Loucy (cell line): Measurements from ENCODE around the gene AKT1S1.

Experiments
- H2AFZ ChIP-seq: fragments of 200-600 bp; sonication (generic); 2 replicates; pipeline ENCODE4 v1.6.0; 2016; ENCODE audit warnings: antibody characterized with exemption, mild to moderate bottlenecking, low read length, moderate library complexity
- H3F3A ChIP-seq: fragments of 200-600 bp; 2 replicates; pipeline ENCODE4 v1.6.0; 2016; ENCODE audit warnings: antibody characterized with exemption, low read depth, mild to moderate bottlenecking
- H3K27me3 ChIP-seq: fragments of 200-600 bp; sonication (generic); 2 replicates; pipeline ENCODE4 v1.6.1; 2014; ENCODE audit warnings: low read length, mild to moderate bottlenecking; ENCODE audit not compliant: insufficient read depth, poor library complexity, severe bottlenecking
- H3K36me3 ChIP-seq: fragments of 200-600 bp; sonication (generic); 2 replicates; pipeline ENCODE4 v1.6.1; 2016; ENCODE audit warnings: low read length; ENCODE audit not compliant: insufficient read depth
- H3K4me1 ChIP-seq: fragments of 200-600 bp; sonication (generic); 2 replicates; pipeline ENCODE4 v1.5.1; 2014; ENCODE audit warnings: low read length, mild to moderate bottlenecking; ENCODE audit not compliant: insufficient read depth, poor library complexity, severe bottlenecking
- H3K4me2 ChIP-seq: fragments of 200-600 bp; sonication (generic); 2 replicates; pipeline ENCODE4 v1.6.0; 2014; ENCODE audit warnings: antibody characterized with exemption, low read length, low read depth, mild to moderate bottlenecking; ENCODE audit not compliant: poor library complexity, severe bottlenecking
- H3K4me3 ChIP-seq: fragments of 200-600 bp; sonication (generic); 2 replicates; pipeline ENCODE4 v1.5.1; 2014; ENCODE audit warnings: low read length, mild to moderate bottlenecking, mixed read lengths; ENCODE audit not compliant: poor library complexity, severe bottlenecking
- H3K79me2 ChIP-seq: fragments of 200-600 bp; sonication (generic); 2 replicates; pipeline ENCODE4 v1.6.1; 2014; ENCODE audit warnings: low read length; ENCODE audit not compliant: insufficient read depth
- H3K9ac ChIP-seq: fragments of 200-600 bp; sonication (generic); 2 replicates; pipeline ENCODE4 v1.6.0; 2014; ENCODE audit warnings: mild to moderate bottlenecking, low read depth, low read length, moderate library complexity; ENCODE audit not compliant: poor library complexity, severe bottlenecking
- H3K9me2 ChIP-seq: fragments of 200-600 bp; sonication (generic); replicated peaks from 2 replicates; pipeline ENCODE4 v1.6.1; 2016; ENCODE audit warnings: low read depth, low read length, mixed read lengths
- H3K9me3 ChIP-seq: fragments of 200-600 bp; sonication (generic); 2 replicates; pipeline ENCODE4 v1.6.1; 2014; ENCODE audit warnings: mild to moderate bottlenecking, antibody characterized with exemption, low read length, low read depth; ENCODE audit not compliant: insufficient read depth
- H4K20me1 ChIP-seq: fragments of 200-600 bp; sonication (generic); 2 replicates; pipeline ENCODE4 v1.6.0; 2014; ENCODE audit warnings: antibody characterized with exemption, low read length, mild to moderate bottlenecking; ENCODE audit not compliant: insufficient read depth, poor library complexity, severe bottlenecking
- EZH2phosphoT487 ChIP-seq: fragments of 200-600 bp; IDR thresholded peaks from 2 replicates; pipeline ENCODE4 v1.6.1; 2018; ENCODE audit warnings: antibody characterized with exemption, mild to moderate bottlenecking, moderate library complexity, borderline replicate concordance
- TF ChIP-seq, protein P1 (sequence below): fragments of 200-600 bp; sonication (generic); conservative IDR thresholded peaks from 2 replicates; pipeline ENCODE4 v1.5.1; 2014; ENCODE audit warnings: mild to moderate bottlenecking, antibody characterized with exemption, low read length

The AKT1S1 gene

DNA sequence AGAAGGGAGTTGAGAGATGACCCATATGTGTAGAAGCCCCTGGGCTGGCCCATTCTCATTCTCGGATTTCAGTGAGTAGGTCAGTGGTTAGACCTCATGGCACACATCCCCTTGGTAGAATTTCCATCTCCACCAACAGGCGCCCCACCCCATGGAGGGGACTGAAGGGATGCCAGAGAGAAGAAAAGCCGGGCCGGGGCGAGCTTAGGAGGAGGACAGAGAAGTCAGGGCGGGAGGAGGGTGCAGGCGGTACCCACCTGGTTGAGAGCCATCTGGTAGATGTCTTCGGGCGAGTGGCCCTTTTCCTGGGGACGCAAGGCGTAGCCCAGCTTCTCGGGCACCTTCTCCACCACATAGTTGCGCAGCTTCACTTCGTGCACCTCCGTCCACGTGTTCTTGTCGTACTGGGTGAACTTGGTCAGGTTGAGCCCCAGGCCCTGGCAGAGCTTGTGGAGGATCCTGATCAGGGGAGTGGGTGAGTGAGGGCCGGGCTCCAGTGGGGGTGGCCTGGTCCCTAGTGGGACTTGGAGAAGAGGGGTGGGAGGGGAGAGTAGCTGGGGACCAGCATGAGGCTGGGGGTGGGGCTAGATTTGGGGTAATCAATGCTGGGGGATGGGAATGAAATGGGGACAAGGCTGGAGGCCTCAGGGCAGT, 17.0 kb upstream of the AKT1S1 start:
- no peak for TF ChIP-seq EZH2phosphoT487
- TF ChIP-seq, protein P1, sequence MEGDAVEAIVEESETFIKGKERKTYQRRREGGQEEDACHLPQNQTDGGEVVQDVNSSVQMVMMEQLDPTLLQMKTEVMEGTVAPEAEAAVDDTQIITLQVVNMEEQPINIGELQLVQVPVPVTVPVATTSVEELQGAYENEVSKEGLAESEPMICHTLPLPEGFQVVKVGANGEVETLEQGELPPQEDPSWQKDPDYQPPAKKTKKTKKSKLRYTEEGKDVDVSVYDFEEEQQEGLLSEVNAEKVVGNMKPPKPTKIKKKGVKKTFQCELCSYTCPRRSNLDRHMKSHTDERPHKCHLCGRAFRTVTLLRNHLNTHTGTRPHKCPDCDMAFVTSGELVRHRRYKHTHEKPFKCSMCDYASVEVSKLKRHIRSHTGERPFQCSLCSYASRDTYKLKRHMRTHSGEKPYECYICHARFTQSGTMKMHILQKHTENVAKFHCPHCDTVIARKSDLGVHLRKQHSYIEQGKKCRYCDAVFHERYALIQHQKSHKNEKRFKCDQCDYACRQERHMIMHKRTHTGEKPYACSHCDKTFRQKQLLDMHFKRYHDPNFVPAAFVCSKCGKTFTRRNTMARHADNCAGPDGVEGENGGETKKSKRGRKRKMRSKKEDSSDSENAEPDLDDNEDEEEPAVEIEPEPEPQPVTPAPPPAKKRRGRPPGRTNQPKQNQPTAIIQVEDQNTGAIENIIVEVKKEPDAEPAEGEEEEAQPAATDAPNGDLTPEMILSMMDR: no peak
- Histone ChIP-seq H3K36me3 (no peaks in the 10 kb centered on the region), H3K9me2 (no peaks in the 10 kb centered on the region), H3K4me1 (peaks cover 27% of the 10 kb centered on the region), H2AFZ (no peak overlapping the region), H3K27me3 (no peaks in the 10 kb centered on the region), H4K20me1 (no peaks in the 10 kb centered on the region), H3K9ac (no peak overlapping the region), H3K79me2 (no peaks in the 10 kb centered on the region), H3K4me2 (no peak overlapping the region), H3K4me3 (no peak overlapping the region), H3K9me3 (no peaks in the 10 kb centered on the region), H3F3A (no peaks in the 10 kb centered on the region)

GRCh38 chr19:49892716-49893115, 15.6 kb upstream of the AKT1S1 start:
- Histone ChIP-seq H3K9ac (no peak overlapping the region), H3K9me2 (no peaks in the 10 kb centered on the region), H3K4me3 (no peak overlapping the region), H4K20me1 (no peaks in the 10 kb centered on the region), H3K27me3 (no peaks in the 10 kb centered on the region), H3K79me2 (no peaks in the 10 kb centered on the region), H3K9me3 (no peaks in the 10 kb centered on the region), H3K36me3 (no peaks in the 10 kb centered on the region), H3K4me2 (no peak overlapping the region), H3K4me1 (peaks cover 22% of the 10 kb centered on the region), H3F3A (no peaks in the 10 kb centered on the region), H2AFZ (no peak overlapping the region)
- TF ChIP-seq, protein P1: no peak
- no peak for TF ChIP-seq EZH2phosphoT487

DNA sequence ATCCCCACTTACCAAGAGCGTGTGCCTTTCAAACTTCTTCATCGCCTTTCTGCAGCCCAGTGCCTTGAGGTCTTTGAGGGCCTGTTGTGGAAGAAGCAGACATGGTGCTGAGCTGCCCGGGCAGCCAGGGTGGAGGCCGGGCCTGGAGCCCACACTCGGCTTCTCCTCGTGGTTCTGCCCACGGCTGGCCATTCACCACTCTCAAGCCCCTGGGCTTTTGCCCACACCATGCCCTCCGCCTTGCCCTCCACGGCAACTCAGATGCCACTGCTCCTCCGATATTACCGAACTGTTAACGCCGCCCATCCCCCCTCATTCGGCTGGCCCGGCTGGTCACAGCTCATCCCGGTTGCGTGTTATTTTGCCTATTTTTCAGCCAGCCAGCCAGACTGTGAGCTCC, 14.2 kb upstream of the AKT1S1 start:
- H3K4me1 ChIP-seq: peaks cover 9% of the 10 kb centered on the region
- H3K79me2 ChIP-seq: no peaks in the 10 kb centered on the region
- no peaks in the 10 kb centered on the region for H4K20me1 ChIP-seq
- H3K4me3 ChIP-seq: no peak overlapping the region
- TF ChIP-seq, protein P1: no peak
- no peak for TF ChIP-seq EZH2phosphoT487
- no peaks in the 10 kb centered on the region for H3F3A ChIP-seq
- no peaks in the 10 kb centered on the region for H3K27me3 ChIP-seq
- H3K9me2 ChIP-seq: no peaks in the 10 kb centered on the region
- no peaks in the 10 kb centered on the region for H3K36me3 ChIP-seq
- no peaks in the 10 kb centered on the region for H3K9me3 ChIP-seq
- no peak overlapping the region for H3K9ac ChIP-seq
- H2AFZ ChIP-seq: no peak overlapping the region
- H3K4me2 ChIP-seq: no peak overlapping the region
